OCI-LY7 (cell line): Measurements from ENCODE around the gene TMCC2. TPM values are rescaled to one million over a fixed set of nuclear protein-coding genes. Genes with fewer than 3 reads are reported as not detected.

Experiments used
- BruUV-seq: library from RNA; stranded (reverse); fragments of 400-500 nt; replicated peaks from 2 replicates; lab custom pipeline; 2021; lab: Mats Ljungman, UMichigan
- CTCF ChIA-PET: fragments of 300-600 bp; sonication (Branson Sonifier 250); formaldehyde crosslinking; loops from one replicate; lab custom pipeline; 2022; ENCODE audit warnings: antibody characterized with exemption; ENCODE audit not compliant: unreplicated experiment; lab: Charles Lee
- POLR2A ChIA-PET: fragments of 300-600 bp; sonication (Branson Sonifier 250); formaldehyde crosslinking; loops from one replicate; lab custom pipeline; 2022; ENCODE audit warnings: antibody characterized with exemption; lab: Charles Lee
- DNase-seq: peaks from one replicate; pipeline ENCODE4 v3.0.0-alpha.2; 2015; ENCODE audit warnings: low spot score
- H2AFZ ChIP-seq: fragments of 200-600 bp; sonication (generic), shearing (Covaris generic); 2 replicates; pipeline ENCODE4 v1.6.1; 2014; ENCODE audit warnings: mild to moderate bottlenecking, antibody characterized with exemption, low read length, moderate library complexity
- H3K27ac ChIP-seq: fragments of 200-600 bp; sonication (generic); 2 replicates; pipeline ENCODE4 v1.5.1; 2014; ENCODE audit warnings: mixed run types, low read depth, mild to moderate bottlenecking, moderate library complexity, low read length, inconsistent platforms; ENCODE audit not compliant: poor library complexity, severe bottlenecking
- H3K36me3 ChIP-seq: fragments of 200-600 bp; sonication (generic); 2 replicates; pipeline ENCODE4 v1.6.1; 2014; ENCODE audit warnings: mild to moderate bottlenecking, antibody characterized with exemption, low read length, moderate library complexity, mixed read lengths; ENCODE audit not compliant: insufficient read depth
- H3K4me1 ChIP-seq: fragments of 200-600 bp; sonication (generic); 2 replicates; pipeline ENCODE4 v1.5.1; 2014; ENCODE audit warnings: mild to moderate bottlenecking, low read length; ENCODE audit not compliant: insufficient read depth, poor library complexity, severe bottlenecking
- H3K4me2 ChIP-seq: fragments of 200-600 bp; sonication (generic); 2 replicates; pipeline ENCODE4 v1.6.1; 2014; ENCODE audit warnings: mild to moderate bottlenecking, low read length
- H3K4me3 ChIP-seq: fragments of 200-600 bp; sonication (generic); 2 replicates; pipeline ENCODE4 v1.5.1; 2014; ENCODE audit warnings: mild to moderate bottlenecking, low read depth, low read length; ENCODE audit not compliant: poor library complexity, severe bottlenecking
- H3K79me2 ChIP-seq: fragments of 200-600 bp; sonication (generic); 2 replicates; pipeline ENCODE4 v1.6.1; 2016; ENCODE audit warnings: low read depth, mild to moderate bottlenecking, low read length, moderate library complexity, mixed read lengths; ENCODE audit not compliant: insufficient read depth
- H3K9me2 ChIP-seq: fragments of 200-600 bp; sonication (generic); 2 replicates; pipeline ENCODE4 v1.6.1; 2016; ENCODE audit warnings: mild to moderate bottlenecking, low read length, mixed read lengths; ENCODE audit not compliant: insufficient read depth
- H3K9me3 ChIP-seq: fragments of 200-600 bp; sonication (generic); 2 replicates; pipeline ENCODE4 v1.6.1; 2014; ENCODE audit warnings: mild to moderate bottlenecking, mixed run types, low read length, mixed read lengths
- H4K20me1 ChIP-seq: fragments of 200-600 bp; sonication (generic); 2 replicates; pipeline ENCODE4 v1.6.1; 2014; ENCODE audit warnings: mild to moderate bottlenecking, antibody characterized with exemption, low read length, moderate library complexity, mixed read lengths; ENCODE audit not compliant: insufficient read depth
- EZH2phosphoT487 ChIP-seq: fragments of 200-600 bp; sonication (generic); IDR thresholded peaks from 2 replicates; pipeline ENCODE4 v1.6.1; 2018; ENCODE audit warnings: low read depth, borderline replicate concordance, mild to moderate bottlenecking, mixed run types, antibody characterized with exemption, low read length, moderate library complexity, mixed read lengths
- intact Hi-C: fragments of 100-400 bp; cut with micrococcal nuclease; formaldehyde crosslinking; loops from one replicate; pipeline ENCODE4 v1.10.0; 2022; ENCODE audit not compliant: unreplicated experiment
- total RNA-seq, 2 experiments: library from RNA; depleted of rRNA in 1 of 2; stranded (reverse); fragments of >200 nt in 1 of 2; shearing (Covaris generic) in 1 of 2; gene quantifications; 2 replicates each; pipeline ENCODE4 v1.2.3, GENCODE V29; 2014 to 2022
- TF ChIP-seq, protein P1 (sequence below): fragments of 200-600 bp; sonication (generic); conservative IDR thresholded peaks from 2 replicates; pipeline ENCODE4 v1.5.1; 2014; ENCODE audit warnings: mild to moderate bottlenecking, antibody characterized with exemption, low read length, moderate library complexity, mixed read lengths

TMCC2 gene
- total RNA-seq, 2 experiments from 2014 or later: 5.2 to 7.8 TPM

DNA sequence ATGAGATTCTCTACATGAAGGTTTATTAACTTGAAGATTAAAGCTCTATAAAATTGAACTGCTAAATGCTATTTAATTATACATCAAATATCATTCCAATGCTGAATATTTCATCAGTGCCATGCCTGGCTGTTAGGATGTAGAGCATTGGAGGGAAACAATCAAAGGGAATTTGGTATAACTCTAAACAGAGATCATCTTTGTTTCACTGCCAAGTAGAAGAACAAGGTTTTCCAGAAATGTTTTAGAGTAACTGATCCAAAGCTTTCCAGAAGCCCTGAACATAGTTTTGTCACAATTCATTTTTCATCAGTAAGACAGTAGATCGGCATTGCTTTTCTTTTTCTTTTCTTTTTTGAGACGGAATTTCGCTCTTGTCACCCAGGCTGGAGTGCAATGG, 10.3 kb upstream of the TMCC2 start:
- no peaks in the 10 kb centered on the region for H4K20me1 ChIP-seq
- BruUV-seq: no TSS peak

DNA sequence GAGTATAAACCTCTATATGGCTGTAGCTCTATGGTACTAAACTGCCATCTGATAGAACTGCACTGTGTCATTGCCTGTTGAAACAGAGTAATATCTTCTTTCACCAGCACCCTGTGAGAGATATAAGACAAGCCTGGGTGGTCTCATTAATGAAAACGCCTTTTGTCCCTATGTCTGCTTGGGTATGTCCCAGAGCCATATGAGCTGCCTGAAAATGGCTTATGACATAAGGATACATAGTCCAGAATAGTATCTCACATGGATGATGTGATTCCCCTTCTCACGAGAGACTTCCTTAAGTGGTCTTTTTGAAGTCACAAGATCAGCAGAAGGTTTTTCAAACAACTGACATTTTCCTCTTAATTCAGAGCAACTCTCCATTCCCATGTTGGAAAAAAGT, 7.3 kb upstream of the TMCC2 start:
- Histone ChIP-seq H3K27ac (no peak overlapping the region), H3K4me3 (no peak overlapping the region), H3K79me2 (no peaks in the 10 kb centered on the region), H3K9me3 (no peaks in the 10 kb centered on the region), H3K9me2 (no peaks in the 10 kb centered on the region), H3K4me2 (no peak overlapping the region), H4K20me1 (no peaks in the 10 kb centered on the region), H3K36me3 (no peaks in the 10 kb centered on the region), H3K4me1 (peaks cover under 1% of the 10 kb centered on the region), H2AFZ (no peak overlapping the region)
- CTCF ChIA-PET: interaction anchor here (0.9 kb wide), 1 partner anchor 9 kb away, joined by 5 read pairs; no protein-coding TSS in a partner anchor
- DNase-seq: no peak
- no peak for TF ChIP-seq EZH2phosphoT487
- TF ChIP-seq, protein P1, sequence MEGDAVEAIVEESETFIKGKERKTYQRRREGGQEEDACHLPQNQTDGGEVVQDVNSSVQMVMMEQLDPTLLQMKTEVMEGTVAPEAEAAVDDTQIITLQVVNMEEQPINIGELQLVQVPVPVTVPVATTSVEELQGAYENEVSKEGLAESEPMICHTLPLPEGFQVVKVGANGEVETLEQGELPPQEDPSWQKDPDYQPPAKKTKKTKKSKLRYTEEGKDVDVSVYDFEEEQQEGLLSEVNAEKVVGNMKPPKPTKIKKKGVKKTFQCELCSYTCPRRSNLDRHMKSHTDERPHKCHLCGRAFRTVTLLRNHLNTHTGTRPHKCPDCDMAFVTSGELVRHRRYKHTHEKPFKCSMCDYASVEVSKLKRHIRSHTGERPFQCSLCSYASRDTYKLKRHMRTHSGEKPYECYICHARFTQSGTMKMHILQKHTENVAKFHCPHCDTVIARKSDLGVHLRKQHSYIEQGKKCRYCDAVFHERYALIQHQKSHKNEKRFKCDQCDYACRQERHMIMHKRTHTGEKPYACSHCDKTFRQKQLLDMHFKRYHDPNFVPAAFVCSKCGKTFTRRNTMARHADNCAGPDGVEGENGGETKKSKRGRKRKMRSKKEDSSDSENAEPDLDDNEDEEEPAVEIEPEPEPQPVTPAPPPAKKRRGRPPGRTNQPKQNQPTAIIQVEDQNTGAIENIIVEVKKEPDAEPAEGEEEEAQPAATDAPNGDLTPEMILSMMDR: no peak
- intact Hi-C loops: no loop called here
- POLR2A ChIA-PET: interaction anchor here (0.5 to 0.8 kb wide), 2 partner anchors 10 to 86 kb away, joined by 3 read pairs; no protein-coding TSS in a partner anchor
- BruUV-seq: no TSS peak

More for the DNA sequence above, 10.3 kb upstream of the TMCC2 start:
- POLR2A ChIA-PET: interaction anchor here (0.7 kb wide), 1 partner anchor 114 kb away, joined by 3 read pairs; no protein-coding TSS in a partner anchor
- intact Hi-C loops: no loop called here
- no peak overlapping the region for H3K4me2 ChIP-seq
- H3K4me3 ChIP-seq: no peak overlapping the region
- no peaks in the 10 kb centered on the region for H3K9me3 ChIP-seq
- H3K4me1 ChIP-seq: peaks cover 12% of the 10 kb centered on the region
- no peak overlapping the region for H2AFZ ChIP-seq
- H3K79me2 ChIP-seq: no peaks in the 10 kb centered on the region
- no peak for DNase-seq
- CTCF ChIA-PET: no interaction called here
- H3K9me2 ChIP-seq: no peaks in the 10 kb centered on the region
- H3K36me3 ChIP-seq: no peaks in the 10 kb centered on the region
- no peak overlapping the region for H3K27ac ChIP-seq
- TF ChIP-seq, protein P1: no peak
- no peak for TF ChIP-seq EZH2phosphoT487

DNA sequence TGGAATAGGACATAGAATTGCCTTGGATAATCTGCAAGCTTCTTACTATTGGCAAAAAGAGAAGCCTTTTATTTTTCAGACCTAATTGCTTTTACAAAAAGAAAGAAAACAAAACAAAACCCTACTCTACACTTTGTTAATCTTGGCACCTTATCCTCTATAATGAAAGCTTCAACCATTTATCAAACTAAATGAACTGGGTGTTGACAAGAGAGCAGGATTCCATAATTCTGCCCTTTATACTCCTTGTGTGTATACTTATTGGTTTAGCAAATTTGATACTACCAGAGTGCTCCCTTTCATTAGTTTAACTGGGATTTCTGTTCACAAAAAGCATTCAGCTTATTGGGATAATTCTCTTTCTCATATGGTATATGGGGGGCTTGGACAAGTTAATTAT, 3.0 kb upstream of the TMCC2 start:
- no peaks in the 10 kb centered on the region for H3K36me3 ChIP-seq
- no peaks in the 10 kb centered on the region for H3K79me2 ChIP-seq
- H3K9me2 ChIP-seq: no peaks in the 10 kb centered on the region
- H3K4me1 ChIP-seq: peaks cover 14% of the 10 kb centered on the region
- ChIA-PET POLR2A (no interaction called here), CTCF (no interaction called here)
- intact Hi-C loops: loop anchor here (5.0 kb wide), 2 partner anchors 48 to 102 kb away; partner anchors contain the start of gene RBBP5
- DNase-seq: no peak
- H3K27ac ChIP-seq: no peak overlapping the region
- no peaks in the 10 kb centered on the region for H4K20me1 ChIP-seq
- no TSS peak for BruUV-seq
- H3K4me2 ChIP-seq: no peak overlapping the region
- TF ChIP-seq, protein P1: no peak
- no peak for TF ChIP-seq EZH2phosphoT487
- no peak overlapping the region for H2AFZ ChIP-seq
- no peak overlapping the region for H3K4me3 ChIP-seq
- no peaks in the 10 kb centered on the region for H3K9me3 ChIP-seq
